ENCODE data around the gene MCF2L.

Gene MCF2L

DNA sequence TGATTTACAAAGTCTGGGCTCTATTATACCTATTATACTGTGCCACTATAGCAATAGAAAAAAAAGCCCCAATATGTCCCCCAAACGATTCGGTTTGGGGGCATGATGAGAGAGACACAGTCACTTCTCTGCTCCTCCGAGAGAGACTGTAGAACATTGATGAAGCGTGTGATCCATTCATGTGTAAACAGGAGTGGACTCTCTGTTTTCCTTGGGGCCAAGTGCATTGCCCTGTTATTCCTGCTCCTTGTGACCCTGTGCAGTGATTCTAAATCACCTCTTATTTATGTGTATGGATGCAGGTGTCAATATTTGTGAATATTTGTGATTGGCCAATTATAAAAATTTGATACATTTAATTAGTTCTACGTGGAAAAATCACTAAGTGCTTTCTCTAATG lies 170.6 kb downstream of the MCF2L start:
- no peak for DNase-seq

GRCh38 chr13:113140677-113141600 lies 171.9 kb downstream of the MCF2L start:
- DNase-seq = no peak

GRCh38 chr13:113141601-113141970 lies 172.6 kb downstream of the MCF2L start:
- DNase-seq = no peak

DNA sequence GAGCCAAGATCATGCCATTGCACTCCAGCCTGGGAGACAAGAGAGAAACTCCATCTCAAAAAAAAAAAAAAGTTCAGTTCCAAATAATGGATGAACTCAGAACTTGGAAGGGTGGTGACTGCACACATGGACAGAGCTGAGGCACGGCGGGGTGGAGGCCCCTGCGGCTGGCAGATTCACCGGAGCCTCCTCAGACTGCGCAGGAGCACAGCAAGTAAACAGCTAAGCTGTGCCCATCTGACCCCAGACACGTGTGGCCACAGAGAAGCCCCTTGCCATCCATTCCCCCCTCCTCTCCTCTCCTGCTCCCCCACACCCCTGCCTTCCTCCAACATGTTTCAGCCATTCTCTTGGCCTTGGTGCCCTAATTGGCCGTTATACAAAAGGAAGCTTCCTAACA lies 173.9 kb downstream of the MCF2L start:
- no peak for DNase-seq

GRCh38 chr13:113143466-113144254 lies 174.6 kb downstream of the MCF2L start:
- DNase-seq = no peak

DNA sequence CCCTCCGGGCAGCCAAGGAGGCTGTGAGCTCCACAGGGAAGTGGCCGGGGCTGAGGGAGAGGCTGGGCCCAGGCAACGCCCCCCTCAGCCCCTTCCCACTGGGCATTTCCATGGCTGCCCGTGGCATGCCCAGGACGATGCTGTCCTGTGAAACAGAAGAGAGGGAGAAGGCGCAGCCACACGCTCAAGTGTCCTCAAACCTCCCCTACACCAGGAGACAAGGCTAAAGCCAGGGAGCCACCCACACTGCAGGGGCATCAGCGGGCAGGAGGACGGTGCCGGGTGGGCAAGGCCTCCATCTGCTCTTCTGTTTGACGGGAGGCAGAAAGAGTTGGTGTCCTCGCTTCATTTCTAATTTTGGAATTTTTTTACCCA lies 175.2 kb downstream of the MCF2L start:
- no peak for DNase-seq

DNA sequence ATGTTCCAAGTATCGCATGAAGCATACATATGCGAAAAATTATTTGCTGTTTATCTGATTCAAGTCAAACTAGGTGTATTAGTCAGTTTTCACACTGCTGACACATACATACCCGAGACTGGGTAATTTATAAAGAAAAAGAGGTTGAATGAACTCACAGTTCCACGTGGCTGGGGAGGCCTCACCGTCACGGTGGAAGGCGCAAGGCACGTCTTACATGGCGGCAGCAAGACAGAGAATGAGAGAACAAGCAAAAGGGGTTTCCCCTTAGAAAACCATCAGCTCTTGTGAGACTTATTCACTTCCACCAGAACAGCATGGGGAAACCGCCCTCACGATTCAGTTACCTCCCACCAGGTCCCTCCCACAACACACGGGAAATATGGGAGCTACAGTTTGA lies 176.5 kb downstream of the MCF2L start:
- no peak for DNase-seq

DNA sequence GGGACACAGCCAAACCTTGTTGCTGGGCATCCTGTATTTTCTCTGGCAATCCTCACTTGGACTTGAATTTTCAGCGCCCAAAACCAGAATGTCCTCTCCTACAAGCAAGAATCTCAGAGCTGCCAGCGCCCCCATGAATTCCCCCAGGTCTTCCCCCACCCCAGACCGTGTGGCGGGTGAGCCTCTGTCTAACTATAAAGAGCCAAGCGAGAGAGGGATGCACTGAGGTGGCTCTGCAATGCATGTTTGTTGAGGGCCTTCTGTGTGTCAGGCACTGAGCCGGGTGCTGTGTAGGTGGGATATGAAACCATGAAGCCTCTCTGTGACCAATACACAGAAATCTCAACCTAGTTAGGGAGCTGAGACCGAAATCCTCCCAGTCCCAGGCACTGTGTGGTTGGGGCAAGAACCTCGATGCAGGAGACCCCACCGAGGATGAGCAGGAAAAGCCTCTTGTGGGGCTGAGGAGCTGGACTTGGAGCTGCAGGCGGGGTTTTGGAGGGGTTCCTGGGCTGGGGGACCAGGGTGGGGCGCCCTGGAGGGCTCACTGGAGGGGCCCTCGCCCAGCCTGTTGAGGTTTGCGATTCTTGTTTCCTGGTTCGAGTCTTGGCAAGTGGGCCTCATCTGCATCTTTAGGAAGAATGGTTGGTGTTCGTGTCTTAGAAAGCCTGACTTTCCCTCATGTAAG lies 177.0 kb downstream of the MCF2L start:
- DNase-seq = no peak

DNA sequence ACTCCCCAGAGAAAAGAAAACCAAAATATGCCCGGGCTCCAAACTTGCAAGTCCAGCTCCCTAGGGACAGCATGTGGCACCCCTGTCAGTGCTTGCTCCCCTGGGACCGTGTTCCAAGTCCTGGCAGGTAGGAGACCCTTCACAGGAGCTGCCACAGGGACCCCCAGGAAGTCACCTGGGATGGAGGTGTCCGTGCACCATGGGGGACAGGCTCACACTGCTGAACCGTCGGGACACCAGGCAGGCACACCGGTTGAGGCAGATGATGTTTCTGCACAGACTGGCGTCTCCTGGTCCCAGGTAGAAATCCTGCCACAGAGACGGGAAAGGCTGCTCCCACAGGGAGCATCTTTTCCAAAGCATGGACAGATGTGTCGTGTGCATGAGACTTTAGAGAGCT lies 177.7 kb downstream of the MCF2L start:
- no peak for DNase-seq

DNA sequence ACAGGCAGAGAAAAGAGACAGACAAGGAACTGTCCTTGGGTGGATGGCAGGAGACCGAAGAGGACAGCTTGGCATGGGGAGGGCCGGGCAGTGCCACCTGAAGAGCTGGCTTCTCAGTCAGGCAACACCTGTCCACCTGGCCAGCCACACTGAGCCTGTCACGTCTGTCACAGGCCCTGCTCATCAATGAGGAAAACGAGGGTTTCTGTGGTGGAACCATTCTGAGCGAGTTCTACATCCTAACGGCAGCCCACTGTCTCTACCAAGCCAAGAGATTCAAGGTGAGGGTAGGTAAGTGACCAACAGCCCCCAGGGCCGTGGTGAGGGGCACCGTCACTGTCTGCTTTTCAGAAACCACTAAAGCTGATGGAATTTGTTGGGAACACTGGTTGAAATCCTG lies 178.2 kb downstream of the MCF2L start:
- DNase-seq = no peak

GRCh38 chr13:113148407-113148806 lies 179.4 kb downstream of the MCF2L start:
- no peak for DNase-seq

DNA sequence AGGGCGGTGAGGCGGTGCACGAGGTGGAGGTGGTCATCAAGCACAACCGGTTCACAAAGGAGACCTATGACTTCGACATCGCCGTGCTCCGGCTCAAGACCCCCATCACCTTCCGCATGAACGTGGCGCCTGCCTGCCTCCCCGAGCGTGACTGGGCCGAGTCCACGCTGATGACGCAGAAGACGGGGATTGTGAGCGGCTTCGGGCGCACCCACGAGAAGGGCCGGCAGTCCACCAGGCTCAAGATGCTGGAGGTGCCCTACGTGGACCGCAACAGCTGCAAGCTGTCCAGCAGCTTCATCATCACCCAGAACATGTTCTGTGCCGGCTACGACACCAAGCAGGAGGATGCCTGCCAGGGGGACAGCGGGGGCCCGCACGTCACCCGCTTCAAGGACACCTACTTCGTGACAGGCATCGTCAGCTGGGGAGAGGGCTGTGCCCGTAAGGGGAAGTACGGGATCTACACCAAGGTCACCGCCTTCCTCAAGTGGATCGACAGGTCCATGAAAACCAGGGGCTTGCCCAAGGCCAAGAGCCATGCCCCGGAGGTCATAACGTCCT lies 180.0 kb downstream of the MCF2L start:
- DNase-seq = no peak

Data from bone marrow (tissue), 2 donors.